Caco-2 (cell line): Measurements from ENCODE around the gene KLHDC10. TPM values are rescaled to one million over a fixed set of nuclear protein-coding genes. Genes with fewer than 3 reads are reported as not detected.

Experiments used
- BruUV-seq: library from RNA; stranded (reverse); fragments of 400-500 nt; replicated peaks from 2 replicates; lab custom pipeline; 2021; lab: Mats Ljungman, UMichigan
- CTCF ChIA-PET: fragments of 300-600 bp; sonication (Branson Sonifier 250); formaldehyde crosslinking; loops from one replicate; lab custom pipeline; 2022; ENCODE audit warnings: antibody characterized with exemption; lab: Charles Lee
- POLR2A ChIA-PET: fragments of 300-600 bp; sonication (Branson Sonifier 250); formaldehyde crosslinking; loops from one replicate; lab custom pipeline; 2022; ENCODE audit warnings: antibody characterized with exemption; lab: Charles Lee
- DNase-seq, 2 experiments: peaks; one replicate each; pipeline versions ENCODE4 v3.0.0 to v3.0.0-alpha.2; 2020 to 2022
- H3K27me3 ChIP-seq: replicated peaks from 2 replicates; pipeline ENCODE4 v1.6.0; 2011; ENCODE audit warnings: low read length; ENCODE audit not compliant: control insufficient read depth, insufficient read depth
- H3K36me3 ChIP-seq: 2 replicates; pipeline ENCODE4 v1.5.1; 2011; ENCODE audit warnings: low read length; ENCODE audit not compliant: control insufficient read depth, insufficient read depth
- H3K4me1 ChIP-seq: fragments of 250-450 bp; sonication (Bioruptor Pico); 2 replicates; pipeline ENCODE4 v1.5.1; 2020; ENCODE audit warnings: mild to moderate bottlenecking
- H3K4me3 ChIP-seq: 2 replicates; pipeline ENCODE4 v1.5.1; 2011; ENCODE audit warnings: low read depth, mild to moderate bottlenecking, control low read depth, low read length
- H3K9me3 ChIP-seq: fragments of 250-450 bp; sonication (Bioruptor Pico); 2 replicates; pipeline ENCODE4 v1.5.1; 2020; ENCODE audit warnings: mild to moderate bottlenecking, moderate library complexity
- H3K27ac Mint-ChIP-seq: one replicate; pipeline ENCODE4 v1.8.0; 2022; ENCODE audit warnings: mixed read lengths; ENCODE audit not compliant: unreplicated experiment
- H3K27me3 Mint-ChIP-seq: one replicate; pipeline ENCODE4 v1.8.0; 2022; ENCODE audit warnings: mixed read lengths; ENCODE audit not compliant: insufficient read depth, unreplicated experiment
- H3K36me3 Mint-ChIP-seq: one replicate; pipeline ENCODE4 v1.8.0; 2022; ENCODE audit warnings: mild to moderate bottlenecking, mixed read lengths; ENCODE audit not compliant: insufficient read depth, unreplicated experiment
- H3K4me1 Mint-ChIP-seq: one replicate; pipeline ENCODE4 v1.8.0; 2022; ENCODE audit warnings: low read depth, mixed read lengths; ENCODE audit not compliant: unreplicated experiment
- H3K4me3 Mint-ChIP-seq: one replicate; pipeline ENCODE4 v1.8.0; 2022; ENCODE audit warnings: mild to moderate bottlenecking, moderate library complexity, mixed read lengths; ENCODE audit not compliant: unreplicated experiment
- H3K9me3 Mint-ChIP-seq: one replicate; pipeline ENCODE4 v1.8.0; 2022; ENCODE audit warnings: mixed read lengths; ENCODE audit not compliant: unreplicated experiment
- intact Hi-C: fragments of 100-400 bp; cut with micrococcal nuclease; formaldehyde crosslinking; loops from one replicate; pipeline ENCODE4 v1.10.0; 2022; ENCODE audit not compliant: unreplicated experiment
- total RNA-seq: library from RNA; stranded (reverse); gene quantifications from 2 replicates; pipeline ENCODE4 v1.2.3, GENCODE V29; 2022
- TF ChIP-seq, protein P1 (sequence below), 2 experiments: fragments of 200-600 bp in 1 of 2; IDR thresholded peaks; 1 replicate in 1 of 2; 2 replicates in 1 of 2; pipeline versions ENCODE4 v1.5.1 to v1.8.0; 2011 to 2022; ENCODE audit warnings: antibody characterized with exemption in 1 of 2, control low read depth in 1 of 2, inconsistent platforms in 1 of 2, low read depth in 1 of 2, low read length in 1 of 2, mild to moderate bottlenecking in 1 of 2, moderate library complexity in 1 of 2; ENCODE audit not compliant: insufficient read depth in 1 of 2, severe bottlenecking in 1 of 2, unreplicated experiment in 1 of 2

Gene KLHDC10
- total RNA-seq, 1 experiment from 2014 or later: 22.3 TPM

GRCh38 chr7:130136579-130137167 is 66.3 kb downstream of the KLHDC10 start:
- H3K27ac Mint-ChIP-seq: no peak overlapping the region

GRCh38 chr7:130137207-130137606 is 66.9 kb downstream of the KLHDC10 start:
- Mint-ChIP-seq H3K27me3 (no peaks in the 10 kb centered on the region), H3K36me3 (peaks cover 5% of the 10 kb centered on the region), H3K9me3 (no peaks in the 10 kb centered on the region), H3K4me3 (no peak overlapping the region), H3K27ac (no peak overlapping the region), H3K4me1 (no peaks in the 10 kb centered on the region)
- no peak for DNase-seq
- intact Hi-C loops: no loop called here
- no TSS peak for BruUV-seq
- TF ChIP-seq, protein P1, sequence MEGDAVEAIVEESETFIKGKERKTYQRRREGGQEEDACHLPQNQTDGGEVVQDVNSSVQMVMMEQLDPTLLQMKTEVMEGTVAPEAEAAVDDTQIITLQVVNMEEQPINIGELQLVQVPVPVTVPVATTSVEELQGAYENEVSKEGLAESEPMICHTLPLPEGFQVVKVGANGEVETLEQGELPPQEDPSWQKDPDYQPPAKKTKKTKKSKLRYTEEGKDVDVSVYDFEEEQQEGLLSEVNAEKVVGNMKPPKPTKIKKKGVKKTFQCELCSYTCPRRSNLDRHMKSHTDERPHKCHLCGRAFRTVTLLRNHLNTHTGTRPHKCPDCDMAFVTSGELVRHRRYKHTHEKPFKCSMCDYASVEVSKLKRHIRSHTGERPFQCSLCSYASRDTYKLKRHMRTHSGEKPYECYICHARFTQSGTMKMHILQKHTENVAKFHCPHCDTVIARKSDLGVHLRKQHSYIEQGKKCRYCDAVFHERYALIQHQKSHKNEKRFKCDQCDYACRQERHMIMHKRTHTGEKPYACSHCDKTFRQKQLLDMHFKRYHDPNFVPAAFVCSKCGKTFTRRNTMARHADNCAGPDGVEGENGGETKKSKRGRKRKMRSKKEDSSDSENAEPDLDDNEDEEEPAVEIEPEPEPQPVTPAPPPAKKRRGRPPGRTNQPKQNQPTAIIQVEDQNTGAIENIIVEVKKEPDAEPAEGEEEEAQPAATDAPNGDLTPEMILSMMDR (IDR thresholded peaks at IDR 0.05; ENCODE audit: insufficient read depth in 1 of 2, low read depth in 1 of 2, low read length in 1 of 2, severe bottlenecking in 1 of 2, unreplicated experiment in 1 of 2): no peak
- no peak overlapping the region for H3K4me3 ChIP-seq
- H3K9me3 ChIP-seq: no peaks in the 10 kb centered on the region
- no peaks in the 10 kb centered on the region; the same call in 1 of the 2 replicates for H3K36me3 ChIP-seq
- H3K27me3 ChIP-seq: no peaks in the 10 kb centered on the region
- no peaks in the 10 kb centered on the region for H3K4me1 ChIP-seq
- CTCF ChIA-PET: no interaction called here
- POLR2A ChIA-PET: no interaction called here

More at GRCh38 chr7:130136579-130137167, 66.3 kb downstream of the KLHDC10 start:
- Mint-ChIP-seq H3K9me3 (no peaks in the 10 kb centered on the region), H3K36me3 (peaks cover 5% of the 10 kb centered on the region), H3K4me3 (no peak overlapping the region), H3K27me3 (no peaks in the 10 kb centered on the region), H3K4me1 (no peaks in the 10 kb centered on the region)
- DNase-seq: no peak
- no peaks in the 10 kb centered on the region for H3K9me3 ChIP-seq
- CTCF ChIA-PET: no interaction called here
- no peak overlapping the region for H3K4me3 ChIP-seq
- intact Hi-C loops: no loop called here
- TF ChIP-seq, protein P1 (IDR thresholded peaks at IDR 0.05; ENCODE audit: insufficient read depth in 1 of 2, low read depth in 1 of 2, low read length in 1 of 2, severe bottlenecking in 1 of 2, unreplicated experiment in 1 of 2): no peak
- no TSS peak for BruUV-seq
- H3K36me3 ChIP-seq: no peaks in the 10 kb centered on the region; the same call in 1 of the 2 replicates
- H3K4me1 ChIP-seq: no peaks in the 10 kb centered on the region
- POLR2A ChIA-PET: no interaction called here
- H3K27me3 ChIP-seq: no peaks in the 10 kb centered on the region

DNA sequence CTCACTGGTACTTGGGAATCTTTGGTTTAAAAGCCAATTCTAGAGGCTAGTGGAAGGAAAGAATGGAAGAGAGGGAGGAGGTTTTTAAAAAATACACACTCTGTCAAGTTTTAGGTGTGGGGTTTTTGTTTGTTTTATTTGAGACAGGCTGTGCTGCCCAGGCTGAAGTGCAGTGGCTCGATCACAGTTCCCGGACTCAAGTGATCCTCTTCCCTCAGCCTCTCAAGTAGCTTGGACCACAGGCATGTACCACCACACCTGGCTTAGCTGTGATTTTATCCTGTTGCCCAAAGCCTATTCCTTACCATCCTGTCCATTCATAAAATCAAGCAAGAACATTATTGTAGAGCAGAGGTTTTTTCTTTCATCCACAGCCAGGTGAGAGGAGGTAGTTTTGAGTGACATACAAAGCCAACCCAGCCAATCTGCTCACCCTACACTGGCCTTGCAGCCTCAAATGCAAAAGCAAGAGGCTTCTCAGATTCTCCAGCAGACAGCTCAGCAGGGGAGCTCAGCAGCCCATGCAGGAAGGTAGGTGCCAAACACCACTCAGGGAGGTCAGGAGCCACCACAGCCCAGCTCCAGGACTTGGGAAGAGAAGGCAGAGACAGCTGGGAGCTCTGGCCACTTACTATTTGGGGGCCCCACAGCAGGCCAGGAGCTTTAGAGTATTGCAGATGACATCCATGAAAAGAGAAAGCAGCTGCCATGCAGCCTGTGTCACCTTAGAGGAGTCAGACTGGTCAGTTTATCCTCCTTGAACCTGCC is 69.0 kb downstream of the KLHDC10 start:
- no TSS peak for BruUV-seq

More for the DNA sequence above, 69.0 kb downstream of the KLHDC10 start:
- TF ChIP-seq, protein P1 (IDR thresholded peaks at IDR 0.05; ENCODE audit: insufficient read depth in 1 of 2, low read depth in 1 of 2, low read length in 1 of 2, severe bottlenecking in 1 of 2, unreplicated experiment in 1 of 2): no peak
- Histone ChIP-seq H3K4me3 (no peak overlapping the region), H3K36me3 (no peaks in the 10 kb centered on the region; the same call in 1 of the 2 replicates), H3K9me3 (no peaks in the 10 kb centered on the region), H3K27me3 (no peaks in the 10 kb centered on the region), H3K4me1 (peaks cover under 1% of the 10 kb centered on the region; the same call in 1 of the 2 replicates)
- no peak overlapping the region for H3K27ac Mint-ChIP-seq
- ChIA-PET CTCF (interaction anchor here (1.0 kb wide), 1 partner anchor 67 kb away, joined by 3 read pairs; no protein-coding TSS in a partner anchor), POLR2A (no interaction called here)
- H3K36me3 Mint-ChIP-seq: peaks cover 5% of the 10 kb centered on the region
- H3K4me1 Mint-ChIP-seq: no peaks in the 10 kb centered on the region
- no peak for DNase-seq
- H3K9me3 Mint-ChIP-seq: no peaks in the 10 kb centered on the region
- H3K4me3 Mint-ChIP-seq: no peak overlapping the region
- intact Hi-C loops: no loop called here
- no peaks in the 10 kb centered on the region for H3K27me3 Mint-ChIP-seq
